Measurements from ENCODE around the gene HEATR5A.
"Not testable (repeated sequence)": the region's sequence is repeated elsewhere in the genome, so short reads cannot be mapped to it uniquely, and the experiment has no call there.

HEATR5A gene

GRCh38 chr14:31420319-31421111 lies at the start of gene HEATR5A:
Gene HEATR5A (minus strand): TSS chr14:31420550. CDS start chr14:31402975, 17,575 bp downstream.
- in situ Hi-C loops (cut with MboI; ENCODE audit: low sequenced_read_pairs), result no loop called here
- DNase-seq (ENCODE audit: low spot score in 2 of 2), result peak; percentile 94 to 97
- Histone ChIP-seq H3K4me1 (peaks cover 16% of the 10 kb centered on the region), H3K27me3 (ENCODE audit: low read depth) (no peaks in the 10 kb centered on the region), H3K4me3 (peak within 1 kb of the TSS; percentile 98), H3K36me3 (replicated peaks) (no peaks in the 10 kb centered on the region), H3K9me3 (no peaks in the 10 kb centered on the region)

- in situ Hi-C loops (cut with MboI; ENCODE audit: low sequenced_read_pairs), result no loop called here
- Histone ChIP-seq H3K4me1 (no peaks in the 10 kb centered on the region), H3K4me3 (no peak overlapping the region), H3K9me3 (no peaks in the 10 kb centered on the region), H3K36me3 (replicated peaks) (no peaks in the 10 kb centered on the region), H3K27me3 (ENCODE audit: low read depth) (no peaks in the 10 kb centered on the region)
- no peak for DNase-seq (ENCODE audit: low spot score in 2 of 2)
These were observed 46.2 kb upstream of the HEATR5A start for GRCh38 chr14:31466554-31466953.

- Histone ChIP-seq H3K4me1 (no peaks in the 10 kb centered on the region), H3K27me3 (ENCODE audit: low read depth) (no peaks in the 10 kb centered on the region), H3K9me3 (no peaks in the 10 kb centered on the region), H3K36me3 (replicated peaks) (no peaks in the 10 kb centered on the region), H3K4me3 (no peak overlapping the region)
- no peak for DNase-seq (ENCODE audit: low spot score in 2 of 2)
- in situ Hi-C loops (cut with MboI; ENCODE audit: low sequenced_read_pairs), result no loop called here
These were observed 44.8 kb upstream of the HEATR5A start for GRCh38 chr14:31465111-31465510.

GRCh38 chr14:31462450-31462849 lies 42.1 kb upstream of the HEATR5A start:
- in situ Hi-C loops (cut with MboI; ENCODE audit: low sequenced_read_pairs); H3K4me3 ChIP-seq; H3K27me3 ChIP-seq (ENCODE audit: low read depth); H3K9me3 ChIP-seq; H3K36me3 ChIP-seq (replicated peaks); DNase-seq (ENCODE audit: low spot score in 2 of 2): not testable (repeated sequence)
- peaks cover 12% of the 10 kb centered on the region for H3K4me1 ChIP-seq

- Histone ChIP-seq H3K4me3 (no peak overlapping the region), H3K4me1 (peaks cover 12% of the 10 kb centered on the region), H3K36me3 (replicated peaks) (no peaks in the 10 kb centered on the region), H3K27me3 (ENCODE audit: low read depth) (no peaks in the 10 kb centered on the region), H3K9me3 (no peaks in the 10 kb centered on the region)
- in situ Hi-C loops (cut with MboI; ENCODE audit: low sequenced_read_pairs), result no loop called here
- DNase-seq (ENCODE audit: low spot score in 2 of 2), result no peak
These were observed 41.2 kb upstream of the HEATR5A start for GRCh38 chr14:31461545-31461944.

GRCh38 chr14:31457665-31458659 lies 37.6 kb upstream of the HEATR5A start:
- in situ Hi-C loops (cut with MboI; ENCODE audit: low sequenced_read_pairs), result no loop called here
- no peak for DNase-seq (ENCODE audit: low spot score in 2 of 2)
- Histone ChIP-seq H3K4me3 (peak overlapping the region; percentile 61), H3K27me3 (ENCODE audit: low read depth) (no peaks in the 10 kb centered on the region), H3K9me3 (no peaks in the 10 kb centered on the region), H3K36me3 (replicated peaks) (no peaks in the 10 kb centered on the region), H3K4me1 (peaks cover 23% of the 10 kb centered on the region)

GRCh38 chr14:31456841-31457664 lies 36.7 kb upstream of the HEATR5A start, which contains the start of gene DTD2:
Gene DTD2 (minus strand): TSS chr14:31457506. CDS start chr14:31457393, 113 bp downstream.
- no peaks in the 10 kb centered on the region for H3K9me3 ChIP-seq
- H3K4me3 ChIP-seq, result peak within 1 kb of the TSS; percentile 61
- peaks cover 5% of the 10 kb centered on the region for H3K36me3 ChIP-seq (replicated peaks)
- peak; percentile 94 to 95 for DNase-seq (ENCODE audit: low spot score in 2 of 2)
- H3K4me1 ChIP-seq, result peaks cover 23% of the 10 kb centered on the region
- no peaks in the 10 kb centered on the region for H3K27me3 ChIP-seq (ENCODE audit: low read depth)
- in situ Hi-C loops (cut with MboI; ENCODE audit: low sequenced_read_pairs), result no loop called here

GRCh38 chr14:31449971-31450610 lies 29.7 kb upstream of the HEATR5A start:
- no peaks in the 10 kb centered on the region for H3K27me3 ChIP-seq (ENCODE audit: low read depth)
- no peak overlapping the region for H3K4me3 ChIP-seq
- peaks cover 31% of the 10 kb centered on the region for H3K36me3 ChIP-seq (replicated peaks)
- peak in 1 of 2 experiments; percentile 63 for DNase-seq (ENCODE audit: low spot score in 2 of 2)
- peaks cover 14% of the 10 kb centered on the region for H3K4me1 ChIP-seq
- in situ Hi-C loops (cut with MboI; ENCODE audit: low sequenced_read_pairs), result no loop called here
- no peaks in the 10 kb centered on the region for H3K9me3 ChIP-seq

GRCh38 chr14:31449136-31449535 lies 28.8 kb upstream of the HEATR5A start:
- H3K36me3 ChIP-seq (replicated peaks), result peaks cover 32% of the 10 kb centered on the region
- no peak overlapping the region for H3K4me3 ChIP-seq
- DNase-seq (ENCODE audit: low spot score in 2 of 2), result no peak
- no peaks in the 10 kb centered on the region for H3K27me3 ChIP-seq (ENCODE audit: low read depth)
- in situ Hi-C loops (cut with MboI; ENCODE audit: low sequenced_read_pairs), result no loop called here
- no peaks in the 10 kb centered on the region for H3K9me3 ChIP-seq
- peaks cover 5% of the 10 kb centered on the region for H3K4me1 ChIP-seq

GRCh38 chr14:31445703-31446102 lies 25.4 kb upstream of the HEATR5A start:
- in situ Hi-C loops (cut with MboI; ENCODE audit: low sequenced_read_pairs), result no loop called here
- peaks cover 20% of the 10 kb centered on the region for H3K36me3 ChIP-seq (replicated peaks)
- DNase-seq (ENCODE audit: low spot score in 2 of 2), result no peak
- H3K4me3 ChIP-seq, result no peak overlapping the region
- peaks cover 22% of the 10 kb centered on the region for H3K4me1 ChIP-seq
- H3K27me3 ChIP-seq (ENCODE audit: low read depth), result no peaks in the 10 kb centered on the region
- no peaks in the 10 kb centered on the region for H3K9me3 ChIP-seq

- in situ Hi-C loops (cut with MboI; ENCODE audit: low sequenced_read_pairs), result no loop called here
These were observed 21.9 kb upstream of the HEATR5A start for GRCh38 chr14:31442284-31442683.

GRCh38 chr14:31441273-31442111 lies 21.1 kb upstream of the HEATR5A start:
- DNase-seq (ENCODE audit: low spot score in 2 of 2), result peak; percentile 39 to 94
- in situ Hi-C loops (cut with MboI; ENCODE audit: low sequenced_read_pairs), result no loop called here
- Histone ChIP-seq H3K36me3 (replicated peaks) (peaks cover 13% of the 10 kb centered on the region), H3K9me3 (no peaks in the 10 kb centered on the region), H3K4me1 (peaks cover 25% of the 10 kb centered on the region), H3K4me3 (no peak overlapping the region), H3K27me3 (ENCODE audit: low read depth) (no peaks in the 10 kb centered on the region)

More at GRCh38 chr14:31442284-31442683, 21.9 kb upstream of the HEATR5A start:
- no peak for DNase-seq (ENCODE audit: low spot score in 2 of 2)
- Histone ChIP-seq H3K36me3 (replicated peaks) (peaks cover 13% of the 10 kb centered on the region), H3K9me3 (no peaks in the 10 kb centered on the region), H3K27me3 (ENCODE audit: low read depth) (no peaks in the 10 kb centered on the region), H3K4me1 (peaks cover 25% of the 10 kb centered on the region), H3K4me3 (no peak overlapping the region)
